Activated B cell treated with CpG ODN at 0.5 μM for 24 hours (primary cell): ENCODE measurements around the gene ECI2. TPM values are rescaled to one million over a fixed set of nuclear protein-coding genes. Genes with fewer than 3 reads are reported as not detected.
"Not testable (repeated sequence)": the region's sequence is repeated elsewhere in the genome, so short reads cannot be mapped to it uniquely, and the experiment has no call there.

ENCODE experiments used
- ATAC-seq: fragments of 200-7000 bp; cut with Tn5 transposase; one replicate; pipeline ENCODE4 v1.10.0; 2021; ENCODE audit warnings: low read depth, mild to moderate bottlenecking, moderate library complexity
- CTCF ChIA-PET: fragments of 350-600 bp; sonication (Branson Sonifier 250); formaldehyde crosslinking; loops from one replicate; lab custom pipeline; 2021; ENCODE audit warnings: antibody characterized with exemption; lab: Charles Lee
- POLR2A ChIA-PET: fragments of 350-600 bp; sonication (Branson Sonifier 250); formaldehyde crosslinking; loops from one replicate; lab custom pipeline; 2021; ENCODE audit warnings: antibody characterized with exemption; lab: Charles Lee
- DNase-seq: peaks from one replicate; pipeline ENCODE4 v3.0.0; 2022
- H3K27ac Mint-ChIP-seq: one replicate; pipeline ENCODE4 v1.8.0; 2020; ENCODE audit warnings: mixed read lengths
- H3K27me3 Mint-ChIP-seq: one replicate; pipeline ENCODE4 v1.8.0; 2021; ENCODE audit warnings: mixed read lengths
- H3K36me3 Mint-ChIP-seq: one replicate; pipeline ENCODE4 v1.8.0; 2021; ENCODE audit warnings: low read depth, mixed read lengths
- H3K4me1 Mint-ChIP-seq: one replicate; pipeline ENCODE4 v1.8.0; 2021; ENCODE audit warnings: mixed read lengths
- H3K4me3 Mint-ChIP-seq: one replicate; pipeline ENCODE4 v1.8.0; 2020; ENCODE audit warnings: mild to moderate bottlenecking, mixed read lengths
- H3K9me3 Mint-ChIP-seq: one replicate; pipeline ENCODE4 v1.8.0; 2020; ENCODE audit warnings: mixed read lengths
- intact Hi-C: fragments of 100-400 bp; cut with micrococcal nuclease; formaldehyde crosslinking; loops from one replicate; pipeline ENCODE4 v1.15.1; 2024
- total RNA-seq: library from RNA; stranded (reverse); gene quantifications from 2 replicates; pipeline ENCODE4 v1.2.3, GENCODE V29; 2022
- TF ChIP-seq, protein P1 (sequence below): fragments of 200-600 bp; IDR thresholded peaks from one replicate; pipeline ENCODE4 v1.8.0; 2022; ENCODE audit warnings: antibody characterized with exemption, mild to moderate bottlenecking

The ECI2 gene
- total RNA-seq, 1 donor from 2014 or later = 15.8 TPM

DNA sequence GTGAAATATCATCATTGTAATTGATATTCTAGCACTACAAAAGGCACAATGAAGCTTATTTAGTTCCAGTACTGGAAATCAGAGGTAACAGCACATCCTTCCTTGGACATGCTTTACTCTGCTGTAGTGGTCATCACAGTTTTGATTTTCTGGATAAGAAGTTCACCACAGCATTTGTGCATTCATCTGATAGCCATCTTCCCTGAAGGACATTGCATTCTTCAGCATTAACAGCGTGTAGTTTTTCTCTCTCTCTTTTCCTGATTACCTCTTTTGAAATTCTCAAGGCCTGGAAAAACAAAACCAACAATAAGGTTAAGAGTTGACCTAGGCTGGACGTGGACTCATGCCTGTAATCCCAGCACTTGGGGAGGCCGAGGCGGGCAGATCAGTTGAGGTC is 19.6 kb downstream of the ECI2 start:
- Mint-ChIP-seq H3K9me3 (peaks cover 13% of the 10 kb centered on the region), H3K4me1 (no peaks in the 10 kb centered on the region), H3K27me3 (peaks cover 10% of the 10 kb centered on the region), H3K27ac (no peak overlapping the region), H3K4me3 (no peak overlapping the region), H3K36me3 (peaks cover 51% of the 10 kb centered on the region)
- POLR2A ChIA-PET = no interaction called here
- DNase-seq (no peak), ATAC-seq (no peak)
- TF ChIP-seq, protein P1, sequence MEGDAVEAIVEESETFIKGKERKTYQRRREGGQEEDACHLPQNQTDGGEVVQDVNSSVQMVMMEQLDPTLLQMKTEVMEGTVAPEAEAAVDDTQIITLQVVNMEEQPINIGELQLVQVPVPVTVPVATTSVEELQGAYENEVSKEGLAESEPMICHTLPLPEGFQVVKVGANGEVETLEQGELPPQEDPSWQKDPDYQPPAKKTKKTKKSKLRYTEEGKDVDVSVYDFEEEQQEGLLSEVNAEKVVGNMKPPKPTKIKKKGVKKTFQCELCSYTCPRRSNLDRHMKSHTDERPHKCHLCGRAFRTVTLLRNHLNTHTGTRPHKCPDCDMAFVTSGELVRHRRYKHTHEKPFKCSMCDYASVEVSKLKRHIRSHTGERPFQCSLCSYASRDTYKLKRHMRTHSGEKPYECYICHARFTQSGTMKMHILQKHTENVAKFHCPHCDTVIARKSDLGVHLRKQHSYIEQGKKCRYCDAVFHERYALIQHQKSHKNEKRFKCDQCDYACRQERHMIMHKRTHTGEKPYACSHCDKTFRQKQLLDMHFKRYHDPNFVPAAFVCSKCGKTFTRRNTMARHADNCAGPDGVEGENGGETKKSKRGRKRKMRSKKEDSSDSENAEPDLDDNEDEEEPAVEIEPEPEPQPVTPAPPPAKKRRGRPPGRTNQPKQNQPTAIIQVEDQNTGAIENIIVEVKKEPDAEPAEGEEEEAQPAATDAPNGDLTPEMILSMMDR = no peak
- intact Hi-C loops = no loop called here
- CTCF ChIA-PET = no interaction called here

DNA sequence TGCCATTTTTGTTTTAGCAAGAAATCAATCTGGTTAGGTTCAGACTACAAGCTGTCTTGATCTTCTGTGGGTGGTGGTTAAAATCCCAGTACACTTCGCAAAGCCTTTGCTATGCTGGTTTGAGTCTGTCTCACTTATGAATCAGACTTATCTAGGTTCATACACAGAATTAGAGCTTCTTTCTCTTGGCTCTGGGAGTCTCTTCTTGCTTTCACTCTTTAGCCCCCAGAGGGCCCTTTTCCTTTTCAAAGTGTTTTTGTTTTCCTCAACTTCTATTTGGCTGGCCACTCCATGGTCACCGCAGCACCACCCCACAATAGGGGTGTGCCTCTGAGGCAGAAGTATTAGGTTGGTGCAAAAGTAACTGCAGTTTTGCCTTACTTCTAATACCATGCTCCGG is 21.3 kb downstream of the ECI2 start:
- TF ChIP-seq, protein P1 = no peak
- H3K36me3 Mint-ChIP-seq = peaks cover 40% of the 10 kb centered on the region
- intact Hi-C loops = no loop called here
- ATAC-seq (no peak), DNase-seq (no peak)
- no peak overlapping the region for H3K4me3 Mint-ChIP-seq
- no peak overlapping the region for H3K27ac Mint-ChIP-seq
- no peaks in the 10 kb centered on the region for H3K4me1 Mint-ChIP-seq
- ChIA-PET POLR2A (no interaction called here), CTCF (no interaction called here)
- H3K27me3 Mint-ChIP-seq = peaks cover 10% of the 10 kb centered on the region
- H3K9me3 Mint-ChIP-seq = peaks cover 13% of the 10 kb centered on the region

DNA sequence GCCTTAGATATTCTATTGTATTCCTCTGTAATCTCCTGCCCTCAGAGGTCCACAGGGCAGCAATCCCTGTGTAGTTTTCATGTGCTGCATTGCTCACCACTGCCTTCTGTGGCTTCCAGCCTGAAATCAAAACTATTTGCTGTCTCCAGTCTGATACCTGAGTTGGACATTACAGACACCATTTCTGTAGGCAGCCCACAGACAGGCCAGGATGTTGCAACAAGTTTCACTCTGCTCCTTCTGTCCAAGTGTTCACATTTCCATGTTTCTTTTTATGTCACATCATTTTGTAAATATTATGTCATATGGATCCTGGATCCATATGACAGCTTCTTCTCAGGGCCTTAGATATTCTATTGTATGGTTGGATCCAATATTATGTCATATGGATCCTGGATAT is 21.7 kb downstream of the ECI2 start:
- intact Hi-C loops = no loop called here
- ATAC-seq (no peak), DNase-seq (no peak)
- Mint-ChIP-seq H3K9me3 (peaks cover 13% of the 10 kb centered on the region), H3K27me3 (peaks cover 10% of the 10 kb centered on the region), H3K36me3 (peaks cover 36% of the 10 kb centered on the region), H3K4me3 (no peak overlapping the region), H3K4me1 (no peaks in the 10 kb centered on the region), H3K27ac (no peak overlapping the region)
- ChIA-PET CTCF (no interaction called here), POLR2A (no interaction called here)
- TF ChIP-seq, protein P1 = no peak

DNA sequence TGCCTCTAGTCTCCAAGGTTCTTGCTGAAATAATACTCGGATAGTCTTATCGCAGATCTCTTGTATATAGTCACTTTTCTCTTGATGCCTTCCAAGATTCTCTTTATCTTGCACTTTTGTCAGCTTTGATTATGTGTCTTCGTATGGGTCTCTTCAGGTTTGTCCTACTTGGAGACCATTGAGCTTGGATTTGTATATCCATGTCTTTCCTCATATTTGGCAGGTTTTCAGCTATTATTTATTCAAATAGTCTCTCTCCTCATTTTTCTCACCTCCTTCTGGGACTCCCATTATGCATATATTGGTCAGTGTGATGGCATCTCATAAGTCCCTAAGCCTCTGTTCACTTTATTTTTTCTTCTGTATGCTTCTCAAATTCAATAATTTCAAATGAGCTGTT is 23.0 kb downstream of the ECI2 start:
- Mint-ChIP-seq H3K36me3 (peaks cover 28% of the 10 kb centered on the region), H3K9me3 (peaks cover 13% of the 10 kb centered on the region), H3K4me1 (no peaks in the 10 kb centered on the region), H3K27me3 (peaks cover 10% of the 10 kb centered on the region), H3K27ac (no peak overlapping the region), H3K4me3 (no peak overlapping the region)
- ATAC-seq (no peak), DNase-seq (no peak)
- POLR2A ChIA-PET = no interaction called here
- CTCF ChIA-PET = no interaction called here
- intact Hi-C loops = no loop called here
- TF ChIP-seq, protein P1 = no peak

DNA sequence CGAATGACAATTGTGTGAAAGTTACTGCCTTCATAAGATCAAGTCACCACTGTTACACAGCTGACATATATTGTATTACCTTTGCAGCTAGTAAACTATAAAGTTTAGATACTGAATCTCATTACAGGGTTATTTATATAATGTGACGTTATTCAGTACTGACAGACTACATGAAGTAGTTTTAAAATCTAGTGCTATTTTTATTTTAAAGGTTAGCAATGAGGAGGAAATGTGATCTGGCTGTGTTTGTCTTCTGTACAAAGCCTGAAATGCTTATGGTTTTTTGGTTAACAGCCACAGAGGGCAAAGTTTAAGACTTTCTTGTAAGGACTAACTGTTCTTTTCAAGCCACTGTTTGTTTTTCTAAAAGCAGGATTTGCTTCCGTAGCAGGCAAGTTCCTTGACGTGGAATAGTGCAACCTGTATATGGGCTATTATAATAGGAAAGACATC is 26.0 kb downstream of the ECI2 start:
- ATAC-seq, CTCF ChIA-PET, H3K27me3 Mint-ChIP-seq, DNase-seq, intact Hi-C loops, H3K4me3 Mint-ChIP-seq, H3K4me1 Mint-ChIP-seq, H3K27ac Mint-ChIP-seq, H3K36me3 Mint-ChIP-seq, POLR2A ChIA-PET: not testable (repeated sequence)
- peaks cover 13% of the 10 kb centered on the region for H3K9me3 Mint-ChIP-seq

DNA sequence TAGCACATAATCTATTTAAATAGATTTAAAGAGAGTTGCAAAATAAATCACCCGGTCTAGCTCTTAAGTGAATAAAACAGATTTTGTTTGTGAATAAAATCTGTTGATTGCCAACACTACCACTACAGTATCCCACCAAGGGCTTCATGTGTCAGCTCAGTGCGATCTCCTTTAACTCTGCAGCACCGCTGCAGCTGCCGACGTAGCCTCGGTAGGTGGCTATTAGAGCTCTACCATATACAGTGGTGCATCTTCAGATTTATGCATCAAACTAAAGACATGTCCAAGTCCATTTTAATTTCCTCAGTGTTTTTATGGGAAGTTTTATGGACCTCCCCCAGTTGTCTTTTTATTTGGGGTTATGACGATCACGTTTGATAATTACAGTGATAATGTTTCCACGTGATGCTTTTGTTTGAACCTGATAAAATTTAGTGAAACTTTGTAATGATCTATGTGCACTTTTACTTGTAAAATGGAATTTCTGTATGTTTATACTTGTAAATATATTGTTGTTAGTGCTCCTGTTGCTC is 26.7 kb downstream of the ECI2 start:
- TF ChIP-seq, protein P1 = no peak
- no peak for ATAC-seq
- no peaks in the 10 kb centered on the region for H3K4me1 Mint-ChIP-seq
- intact Hi-C loops = no loop called here
- peaks cover 13% of the 10 kb centered on the region for H3K27me3 Mint-ChIP-seq
- H3K4me3 Mint-ChIP-seq = no peak overlapping the region
- H3K9me3 Mint-ChIP-seq = peaks cover 11% of the 10 kb centered on the region
- ChIA-PET POLR2A (no interaction called here), CTCF (no interaction called here)
- no peaks in the 10 kb centered on the region for H3K36me3 Mint-ChIP-seq
- DNase-seq = no peak
- no peak overlapping the region for H3K27ac Mint-ChIP-seq
